Right renal cortex interstitium (tissue), 3 donors: ENCODE measurements around the gene MAP4K3. TPM values are rescaled to one million over a fixed set of nuclear protein-coding genes. Genes with fewer than 3 reads are reported as not detected.
"Not testable (repeated sequence)": the region's sequence is repeated elsewhere in the genome, so short reads cannot be mapped to it uniquely, and the experiment has no call there.

ENCODE experiments used
- DNase-seq, 3 donors: peaks; one replicate each; pipeline ENCODE4 v3.0.0-alpha.2; 2013; ENCODE audit warnings: low read depth in 3 of 3, low spot score in 2 of 3
- polyA plus RNA-seq, 3 donors: library from polyadenylated mRNA; unstranded; fragments of 120-200 nt; gene quantifications; one replicate each; pipeline ENCODE4 v1.2.1, GENCODE V29; 2013; ENCODE audit not compliant: insufficient read length in 3 of 3

MAP4K3 gene
- polyA plus RNA-seq, 3 donors = 73.4 to 84.4 (median 82.0) TPM

DNA sequence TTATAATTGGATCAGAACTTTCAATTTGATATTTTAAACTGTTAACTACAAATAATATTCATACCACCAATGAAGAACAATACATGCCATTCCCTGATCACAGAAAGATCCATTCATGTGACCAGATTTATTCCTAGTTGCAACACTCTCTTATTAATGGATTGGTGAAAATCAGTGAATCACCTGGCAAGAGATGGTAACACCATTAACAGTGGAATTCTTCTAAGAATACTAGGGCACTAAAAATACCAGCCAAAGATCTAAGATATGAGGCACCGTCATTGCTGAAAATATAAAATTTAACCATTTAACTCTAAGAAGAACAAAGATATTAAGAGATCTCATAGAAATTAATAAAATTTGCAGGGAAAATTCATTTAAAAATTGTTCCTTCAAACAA, 58.1 kb downstream of the MAP4K3 start:
- no peak for DNase-seq

DNA sequence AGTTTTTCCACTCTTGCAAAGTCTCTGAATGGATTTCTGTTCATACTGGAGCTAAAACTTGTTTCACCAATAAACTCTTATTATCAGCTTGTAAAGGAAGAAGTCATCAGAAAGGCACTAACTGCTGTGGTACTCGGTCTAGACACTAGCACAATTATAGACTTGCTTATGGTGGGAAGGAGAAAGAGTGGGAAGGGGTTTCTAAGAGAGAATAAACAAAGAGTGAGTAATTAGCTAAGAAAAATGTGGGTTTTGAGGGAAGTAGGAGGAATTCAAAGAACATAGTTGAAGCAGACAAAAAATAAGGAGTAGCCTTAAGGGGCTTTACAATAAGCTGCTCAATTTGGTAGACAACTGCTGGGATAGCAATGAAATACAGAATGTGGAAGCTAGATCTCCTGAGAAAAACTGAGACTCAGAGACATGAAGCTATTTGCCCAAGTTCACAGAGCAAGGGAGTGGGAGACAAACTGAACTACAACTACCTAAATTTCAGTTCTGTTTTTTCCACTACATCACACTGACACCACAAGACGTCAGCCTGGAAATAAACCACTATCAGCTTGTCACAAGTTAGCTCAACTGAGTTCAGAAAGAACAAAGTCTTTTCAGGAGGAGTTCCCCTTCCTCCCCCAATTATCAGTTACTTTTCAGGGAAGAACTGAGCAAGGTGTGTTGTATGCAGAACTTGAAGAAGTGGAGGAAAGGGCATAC, 59.7 kb downstream of the MAP4K3 start:
- no peak for DNase-seq

DNA sequence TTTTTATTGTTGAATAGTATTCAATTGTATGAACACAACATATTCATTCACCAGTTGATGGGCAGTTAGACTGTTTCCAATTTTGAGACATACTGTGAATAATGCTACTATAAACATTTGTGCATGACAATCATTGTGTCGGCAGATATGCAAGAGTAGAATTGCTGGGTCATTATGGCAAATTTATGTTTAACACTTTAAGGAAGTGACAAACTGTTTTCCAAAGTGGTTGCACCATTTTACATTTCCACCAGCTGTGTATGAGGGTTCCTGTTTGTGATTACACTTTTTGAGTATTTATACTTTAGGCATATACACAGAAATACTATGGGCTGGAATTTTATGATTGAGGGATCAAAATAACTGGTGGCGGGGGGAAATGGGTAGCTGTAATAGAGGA, 61.2 kb downstream of the MAP4K3 start:
- no peak for DNase-seq

DNA sequence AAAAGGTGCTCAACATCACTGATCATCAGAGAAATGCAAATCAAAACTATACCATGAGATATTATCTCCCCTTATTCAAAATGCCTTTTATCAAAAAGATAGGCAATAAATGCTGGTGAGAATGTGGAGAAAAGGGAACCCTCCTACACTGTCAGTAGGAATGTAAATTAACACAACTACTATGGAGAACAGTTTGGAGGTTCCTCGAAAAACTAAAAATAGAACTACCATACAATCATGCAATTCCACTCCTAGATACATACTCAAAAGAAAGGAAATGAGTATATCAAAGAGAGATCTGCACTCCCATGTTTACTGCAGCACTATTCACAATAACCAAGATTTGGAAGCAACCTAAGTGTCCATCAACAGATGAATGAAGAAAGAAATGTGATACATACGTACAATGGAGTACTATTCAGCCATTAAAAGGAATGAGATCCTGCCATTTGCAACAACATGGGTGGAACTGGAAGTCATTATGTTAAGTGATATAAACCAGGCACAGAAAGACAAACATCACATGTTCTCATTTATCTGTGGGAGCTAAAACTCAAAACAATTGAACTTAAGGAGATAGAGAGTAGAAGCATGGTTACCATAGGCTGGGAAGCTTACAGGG, 63.8 kb downstream of the MAP4K3 start:
- DNase-seq = no peak

DNA sequence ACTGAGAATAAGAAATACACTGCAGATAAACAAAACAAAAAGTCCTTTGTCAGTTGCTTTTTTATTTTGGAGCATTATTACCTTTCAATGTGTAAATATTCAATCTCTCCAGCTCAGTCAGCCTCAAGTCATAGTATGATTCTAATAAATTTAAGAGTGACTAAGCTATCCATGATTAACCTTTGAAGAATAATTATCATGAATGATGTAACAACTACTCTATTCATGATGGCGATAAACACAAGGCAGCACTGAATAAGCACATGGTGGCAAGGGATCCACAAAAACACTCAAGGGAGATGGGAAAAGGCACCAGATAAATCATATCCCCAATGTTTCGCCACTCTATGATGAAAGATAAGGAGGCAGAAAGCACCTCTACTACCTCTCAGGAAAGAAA, 67.0 kb downstream of the MAP4K3 start:
- DNase-seq = no peak

DNA sequence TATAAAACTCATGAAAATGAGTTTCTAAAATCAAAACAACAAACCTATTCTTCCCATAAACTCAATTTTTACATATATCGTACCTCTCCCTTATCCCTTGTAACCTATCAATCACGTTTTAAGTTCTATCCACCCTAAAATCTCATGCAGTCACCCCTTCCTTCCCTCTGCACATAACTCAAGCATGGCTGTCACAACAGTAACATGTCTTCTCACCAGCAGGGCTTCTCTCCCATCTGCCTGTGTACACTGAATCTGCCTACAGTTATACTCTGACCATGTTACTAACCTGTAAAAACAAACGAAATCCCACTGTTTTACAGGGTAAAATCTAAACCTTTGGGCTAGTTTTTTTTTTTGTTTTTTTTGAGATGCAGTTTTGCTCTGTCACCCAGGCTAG, 68.2 kb downstream of the MAP4K3 start:
- DNase-seq = no peak

DNA sequence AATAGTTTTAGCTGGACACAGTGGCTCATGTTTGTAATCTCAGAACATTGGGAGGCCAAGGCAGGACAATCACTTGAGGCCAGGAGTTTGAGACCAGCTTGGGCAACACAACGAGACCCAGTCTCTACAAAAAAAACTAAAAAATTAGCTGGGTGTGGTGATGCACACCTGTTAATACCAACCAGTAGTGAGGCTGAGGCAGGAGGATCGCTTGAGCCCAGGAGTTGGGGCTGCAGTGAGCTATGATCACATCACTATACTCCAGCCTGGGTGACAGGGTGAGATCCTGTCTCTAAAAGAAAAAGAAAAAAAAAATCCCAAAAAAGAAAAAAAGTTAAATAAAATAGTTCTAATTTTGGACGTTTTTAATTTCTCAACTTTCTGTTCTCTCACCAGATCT, 68.7 kb downstream of the MAP4K3 start:
- no peak for DNase-seq

DNA sequence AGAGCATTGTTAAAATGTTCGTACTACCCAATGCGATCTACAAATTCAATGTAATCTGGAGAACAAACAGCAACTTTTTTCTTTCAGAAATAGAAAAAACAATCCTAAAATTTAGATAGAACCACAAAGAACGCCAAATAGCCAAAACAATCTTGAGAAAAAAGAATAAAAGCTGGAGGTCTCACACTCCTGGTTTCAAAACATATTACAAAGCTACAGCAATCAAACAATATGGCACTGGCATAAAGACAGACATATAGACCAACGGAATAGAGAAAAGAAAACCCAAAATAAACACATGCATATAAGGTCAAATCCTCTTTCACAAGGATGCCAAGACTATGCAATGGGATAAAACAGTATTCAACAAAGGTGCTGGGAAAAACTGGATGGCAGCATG, 74.5 kb downstream of the MAP4K3 start:
- DNase-seq = no peak

DNA sequence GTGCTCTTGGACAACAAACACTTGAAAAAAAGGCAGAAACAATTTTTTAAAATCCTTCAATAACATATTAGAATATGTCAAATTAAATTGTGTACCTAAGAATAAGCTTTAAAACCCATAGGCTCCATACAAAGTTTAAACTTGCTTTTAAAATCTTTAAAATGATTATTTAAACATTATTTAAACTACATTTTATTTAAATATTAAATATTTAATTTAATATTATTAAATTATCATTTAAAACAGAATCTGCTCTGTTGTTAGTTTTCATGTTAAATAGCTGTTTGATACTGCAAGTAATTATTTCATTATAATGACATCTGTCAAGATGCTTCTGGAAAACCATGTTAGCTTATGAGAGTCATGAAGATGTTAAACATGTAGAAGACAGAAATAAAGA, 75.6 kb downstream of the MAP4K3 start:
- DNase-seq = no peak

DNA sequence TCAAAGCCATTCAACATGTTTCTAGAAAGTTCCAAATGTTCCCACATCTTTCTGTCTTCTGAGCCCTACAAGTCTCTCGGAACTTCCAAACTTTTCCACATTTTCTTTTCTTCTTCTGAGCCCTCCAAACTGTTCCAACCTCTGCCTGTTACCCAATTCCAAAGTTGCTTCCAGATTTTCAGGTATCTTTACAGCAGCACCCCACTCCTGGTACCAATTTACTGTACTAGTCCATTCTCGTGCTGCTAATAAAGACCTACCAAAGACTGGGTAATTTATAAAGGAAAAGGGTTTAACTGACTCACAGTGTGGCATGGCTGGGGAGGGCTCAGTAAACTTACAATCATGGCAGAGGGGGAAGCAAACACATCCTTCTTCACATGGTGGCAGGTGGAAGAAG, 76.7 kb downstream of the MAP4K3 start:
- DNase-seq = not testable (repeated sequence)

DNA sequence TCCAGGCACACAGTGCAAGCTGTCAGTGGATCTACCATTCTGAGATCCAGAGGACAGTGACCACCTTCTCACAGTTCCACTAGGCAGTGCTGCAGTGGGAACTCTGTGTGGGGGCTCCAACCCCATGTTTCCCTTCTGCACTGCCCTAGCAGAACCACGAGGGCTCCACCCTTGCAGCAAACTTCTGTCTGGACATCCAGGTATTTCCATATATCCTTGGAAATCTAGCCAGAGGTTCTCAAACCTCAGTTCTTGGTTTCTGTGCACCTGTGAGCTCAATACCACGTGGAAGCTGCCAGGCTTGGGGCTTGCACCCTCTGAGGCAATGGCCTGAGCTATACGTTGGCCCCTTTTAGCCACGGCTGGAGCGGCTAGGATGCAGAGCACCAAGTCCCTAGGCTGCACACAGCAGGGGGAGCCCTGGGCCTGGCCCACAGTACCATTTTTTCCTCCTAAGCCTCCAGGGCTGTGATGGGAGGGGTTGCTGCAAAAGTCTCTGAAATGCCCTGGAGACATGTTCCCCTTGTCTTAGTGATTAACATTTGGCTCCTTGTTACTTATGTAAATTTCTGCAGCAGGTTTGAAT, 77.5 kb downstream of the MAP4K3 start:
- DNase-seq = no peak

DNA sequence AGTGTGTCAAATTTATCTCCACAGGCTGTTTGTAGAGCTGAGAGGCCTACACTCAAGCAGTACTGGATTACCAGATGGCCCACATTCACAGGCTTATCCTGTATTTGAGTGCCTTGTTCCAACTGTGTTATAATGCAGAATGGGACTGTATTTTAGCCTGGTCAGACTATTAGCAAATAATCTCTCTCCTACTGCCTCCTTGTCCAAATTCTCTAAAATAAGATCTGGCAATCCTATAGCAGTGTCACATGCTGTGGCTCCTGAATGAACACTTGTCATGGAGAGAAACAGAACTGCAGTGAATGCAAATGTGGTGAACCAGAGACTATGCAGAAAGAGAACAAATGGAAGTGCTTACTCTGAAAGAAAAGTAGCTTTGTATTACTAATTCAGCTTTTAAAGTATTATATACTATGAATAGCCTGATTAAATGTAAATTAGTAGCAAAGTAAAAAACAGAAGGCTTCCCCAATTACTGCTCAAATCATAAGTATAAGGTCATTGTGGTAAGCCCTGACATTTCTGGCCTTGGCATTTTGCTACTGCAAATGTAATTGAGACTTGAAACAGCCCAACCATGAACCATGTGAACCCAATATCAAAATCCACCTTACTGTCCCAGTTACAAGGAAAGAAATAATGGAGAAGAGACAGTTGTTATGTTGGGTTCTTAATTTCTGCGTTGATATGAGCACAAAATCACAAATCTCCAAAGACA, 80.0 kb downstream of the MAP4K3 start:
- DNase-seq = no peak

DNA sequence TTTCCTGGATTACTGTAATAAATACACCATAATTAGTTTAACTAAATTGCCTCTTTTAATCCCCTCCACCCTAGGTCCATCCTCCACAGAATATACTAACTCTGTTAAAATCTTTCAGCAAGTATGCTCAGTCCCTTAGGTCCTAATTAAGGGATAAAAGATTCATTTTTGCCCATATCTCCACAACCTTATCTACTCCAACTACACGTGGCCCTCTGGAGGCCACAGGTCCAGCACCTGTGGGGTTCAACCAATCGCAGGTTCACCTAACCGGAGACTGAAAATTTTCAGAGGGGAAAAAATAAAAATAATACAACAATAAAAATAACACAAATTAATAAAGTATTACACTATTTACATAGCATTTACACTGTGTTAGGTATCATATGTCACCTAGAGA, 86.4 kb downstream of the MAP4K3 start:
- no peak for DNase-seq

DNA sequence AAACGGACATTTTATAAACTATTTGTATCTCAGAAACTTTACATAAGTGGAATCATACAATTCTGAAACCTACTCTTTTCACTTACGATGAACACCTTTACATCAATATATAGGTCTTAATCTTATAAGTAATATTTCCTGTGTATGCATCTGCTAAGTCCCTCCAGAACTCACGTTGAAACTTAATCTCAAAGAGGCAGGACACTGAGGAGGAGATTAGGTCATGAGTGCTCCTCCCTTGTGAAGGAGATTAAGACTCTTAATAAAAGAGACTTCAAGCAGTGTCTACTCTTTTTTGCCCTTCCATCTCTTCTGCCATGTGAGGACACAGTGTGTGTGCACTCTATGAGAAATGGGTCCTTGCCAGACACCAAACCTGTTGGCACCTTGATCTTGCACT, 98.6 kb downstream of the MAP4K3 start:
- no peak for DNase-seq

DNA sequence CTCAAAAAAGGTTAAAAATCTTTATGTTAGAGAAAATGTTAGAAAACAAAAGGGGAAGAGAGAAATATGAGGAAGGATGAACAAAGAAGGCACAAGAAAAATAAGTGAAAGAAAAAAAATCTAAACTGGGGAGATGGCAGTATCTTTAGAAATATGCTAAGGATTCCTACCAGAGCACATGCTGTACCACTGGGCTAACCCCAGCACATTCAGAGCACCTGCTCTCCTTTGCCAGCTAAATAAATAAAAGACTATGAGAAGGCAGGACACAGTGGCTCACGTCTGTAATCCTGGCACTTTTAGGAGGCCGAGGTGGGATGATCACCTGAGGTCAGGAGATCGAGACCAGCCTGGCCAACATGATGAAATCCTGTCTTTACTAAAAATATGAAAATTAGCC, 101.2 kb downstream of the MAP4K3 start:
- DNase-seq = no peak

DNA sequence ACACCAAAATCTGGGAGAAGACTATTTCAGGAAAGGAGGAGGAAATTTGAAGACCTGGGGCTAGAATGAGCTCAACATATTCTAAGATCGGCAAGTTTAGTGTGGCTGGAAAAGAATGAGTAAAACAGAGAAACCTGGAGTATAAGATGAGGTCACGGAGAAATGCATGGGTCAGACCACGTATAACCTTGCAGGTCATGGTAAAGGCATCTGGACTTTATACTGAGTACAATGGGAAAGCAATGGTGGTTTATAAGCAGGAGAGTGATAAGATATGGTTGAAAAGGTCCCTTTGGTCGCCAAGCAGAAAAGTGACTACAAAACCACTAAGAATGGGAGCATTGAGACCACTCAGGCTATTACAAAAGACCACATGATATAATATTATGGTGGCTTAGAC, 102.1 kb downstream of the MAP4K3 start:
- no peak for DNase-seq

DNA sequence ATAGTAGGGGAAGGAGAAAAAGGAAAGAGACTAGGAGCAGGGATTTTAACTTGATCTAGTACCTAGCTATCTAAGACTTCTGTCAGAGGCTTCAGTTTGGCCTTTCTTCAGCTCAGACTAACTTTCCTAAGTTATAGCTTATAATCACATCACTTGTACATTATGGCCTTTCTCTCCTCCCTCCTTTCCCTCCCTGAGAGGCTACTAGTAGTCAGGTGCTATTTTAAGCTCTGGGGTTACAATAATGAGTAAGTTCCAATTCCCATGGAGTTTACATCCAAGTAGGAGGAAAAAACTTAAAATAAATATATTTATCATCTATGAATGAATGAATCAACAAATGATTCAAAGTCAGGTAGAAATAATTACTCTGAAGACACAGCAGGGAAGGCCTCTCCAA, 102.6 kb downstream of the MAP4K3 start:
- DNase-seq = no peak

DNA sequence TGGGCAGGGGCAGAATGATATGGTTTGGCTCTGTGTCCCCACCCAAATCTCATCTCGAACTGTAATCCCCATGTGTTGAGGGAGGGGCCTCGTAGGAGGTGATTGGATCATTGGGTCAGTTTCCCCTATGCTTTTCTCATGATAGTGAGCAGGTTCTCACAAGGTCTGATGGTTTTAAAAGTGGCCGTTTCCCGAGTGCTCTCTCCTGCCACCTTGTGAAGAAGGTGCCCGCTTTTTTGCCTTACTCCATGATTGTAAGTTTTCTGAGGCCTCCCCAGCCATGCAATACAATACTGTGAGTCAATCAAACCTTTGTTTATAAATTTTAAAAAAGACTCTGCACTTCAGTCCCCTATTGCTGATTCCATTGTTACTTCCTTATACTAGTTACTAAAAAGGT, 110.4 kb downstream of the MAP4K3 start:
- no peak for DNase-seq

DNA sequence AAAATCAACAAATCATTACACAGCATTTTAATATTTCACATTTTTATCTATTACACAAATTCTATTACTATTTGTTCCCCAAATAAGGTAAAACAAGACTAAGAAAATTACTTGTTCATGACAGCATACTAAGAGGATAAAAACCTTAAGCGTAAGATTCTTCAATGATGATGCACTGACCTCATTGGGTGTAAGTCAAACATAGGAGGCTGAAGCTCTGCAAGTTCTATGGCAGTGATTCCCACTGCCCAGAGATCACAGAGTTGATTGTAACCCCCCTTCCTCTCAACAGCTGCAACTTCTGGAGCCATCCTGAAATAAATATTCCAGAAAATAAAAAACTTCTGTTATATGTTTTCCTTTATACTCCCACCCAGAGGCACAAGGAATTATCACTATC, 111.1 kb downstream of the MAP4K3 start:
- DNase-seq = no peak

DNA sequence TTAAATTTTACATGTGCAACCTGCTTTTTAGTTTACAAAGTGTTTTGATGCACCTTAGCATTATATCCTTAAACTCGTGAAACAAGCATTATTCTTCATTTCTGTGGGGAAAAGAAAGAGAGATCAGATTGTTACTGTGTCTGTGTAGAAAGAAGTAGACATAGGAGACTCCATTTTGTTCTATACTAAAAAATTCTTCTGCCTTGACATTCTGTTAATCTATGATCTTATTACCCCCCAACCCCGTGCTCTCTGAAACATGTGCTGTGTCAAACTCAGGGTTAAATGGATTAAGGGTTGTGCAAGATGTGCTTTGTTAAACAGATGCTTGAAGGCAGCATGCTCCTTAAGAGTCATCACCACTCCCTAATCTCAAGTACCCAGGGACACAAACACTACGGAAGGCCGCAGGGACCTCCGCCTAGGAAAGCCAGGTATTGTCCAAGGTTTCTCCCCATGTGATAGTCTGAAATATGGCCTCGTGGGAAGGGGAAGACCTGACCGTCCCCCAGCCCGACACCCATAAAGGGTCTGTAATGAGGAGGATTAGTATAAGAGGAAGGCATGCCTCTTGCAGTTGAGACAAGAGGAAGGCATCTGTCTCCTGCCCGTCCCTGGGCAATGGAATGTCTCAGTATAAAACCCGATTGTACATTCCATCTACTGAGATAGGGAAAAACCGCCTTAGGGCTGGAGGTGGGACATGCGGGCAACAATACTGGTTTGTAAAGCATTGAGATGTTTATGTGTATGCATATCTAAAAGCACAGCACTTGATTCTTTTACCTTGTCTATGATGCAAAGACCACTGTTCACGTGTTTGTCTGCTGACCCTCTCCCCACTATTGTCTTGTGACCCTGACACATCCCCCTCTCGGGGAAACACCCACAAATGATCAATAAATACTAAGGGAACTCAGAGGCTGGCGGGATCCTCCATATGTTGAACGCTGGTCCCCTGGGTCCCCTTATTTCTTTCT, 115.7 kb downstream of the MAP4K3 start:
- not testable (repeated sequence) for DNase-seq

DNA sequence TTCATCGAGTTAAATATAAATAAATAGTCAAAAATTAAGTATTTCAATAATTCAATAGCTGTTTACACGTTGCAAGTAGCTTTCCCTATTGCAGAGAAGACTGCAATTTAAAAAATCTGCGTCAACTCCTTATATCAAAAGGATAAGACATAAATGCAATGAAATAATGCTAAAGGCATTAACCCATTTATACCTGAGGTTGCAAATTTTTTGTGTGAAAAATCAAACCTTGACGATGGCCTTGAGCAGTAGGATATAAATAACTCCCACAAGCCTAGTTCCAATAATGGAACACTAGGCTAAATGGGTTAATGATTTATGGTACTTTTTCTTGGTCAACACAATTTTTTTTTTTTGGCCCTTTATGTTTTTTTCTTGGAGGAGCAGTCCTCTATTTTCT, 116.9 kb downstream of the MAP4K3 start:
- no peak for DNase-seq
